HG02938 (cell line): ENCODE measurements around the gene SPIRE1.
"Not testable (repeated sequence)": the region's sequence is repeated elsewhere in the genome, so short reads cannot be mapped to it uniquely, and the experiment has no call there.

Experiments used
- ATAC-seq: cut with Tn5 transposase; IDR thresholded peaks from one replicate; pipeline ENCODE4 v1.9.1; 2021; ENCODE audit warnings: mild to moderate bottlenecking, moderate library complexity; ENCODE audit not compliant: unreplicated experiment

SPIRE1 gene

GRCh38 chr18:12647773-12648172 lies 10.1 kb downstream of the SPIRE1 start:
- no peak for ATAC-seq

GRCh38 chr18:12645751-12646203 lies 12.1 kb downstream of the SPIRE1 start:
- ATAC-seq: no peak

DNA sequence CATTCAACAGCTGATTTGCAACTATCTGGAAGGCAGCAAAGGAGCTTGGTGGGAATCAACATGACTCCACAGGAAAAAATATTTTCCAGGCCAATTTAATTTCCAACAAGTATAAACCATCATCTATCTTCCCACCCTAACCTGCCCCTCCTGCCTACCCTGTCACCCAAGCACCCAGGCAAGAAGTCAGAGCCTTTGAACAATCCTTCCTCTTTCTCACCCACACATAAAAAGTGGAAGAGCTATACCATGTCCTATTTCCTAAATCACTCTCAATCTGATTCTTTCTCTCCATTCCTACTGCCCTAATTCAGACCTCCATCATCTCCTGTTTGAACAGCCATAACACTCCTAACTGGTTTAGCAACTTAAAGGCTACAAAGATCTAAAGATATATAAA lies 12.7 kb downstream of the SPIRE1 start:
- ATAC-seq: no peak

GRCh38 chr18:12643756-12644155 lies 14.2 kb downstream of the SPIRE1 start:
- not testable (repeated sequence) for ATAC-seq

GRCh38 chr18:12640881-12641200 lies 17.1 kb downstream of the SPIRE1 start:
- ATAC-seq: no peak

DNA sequence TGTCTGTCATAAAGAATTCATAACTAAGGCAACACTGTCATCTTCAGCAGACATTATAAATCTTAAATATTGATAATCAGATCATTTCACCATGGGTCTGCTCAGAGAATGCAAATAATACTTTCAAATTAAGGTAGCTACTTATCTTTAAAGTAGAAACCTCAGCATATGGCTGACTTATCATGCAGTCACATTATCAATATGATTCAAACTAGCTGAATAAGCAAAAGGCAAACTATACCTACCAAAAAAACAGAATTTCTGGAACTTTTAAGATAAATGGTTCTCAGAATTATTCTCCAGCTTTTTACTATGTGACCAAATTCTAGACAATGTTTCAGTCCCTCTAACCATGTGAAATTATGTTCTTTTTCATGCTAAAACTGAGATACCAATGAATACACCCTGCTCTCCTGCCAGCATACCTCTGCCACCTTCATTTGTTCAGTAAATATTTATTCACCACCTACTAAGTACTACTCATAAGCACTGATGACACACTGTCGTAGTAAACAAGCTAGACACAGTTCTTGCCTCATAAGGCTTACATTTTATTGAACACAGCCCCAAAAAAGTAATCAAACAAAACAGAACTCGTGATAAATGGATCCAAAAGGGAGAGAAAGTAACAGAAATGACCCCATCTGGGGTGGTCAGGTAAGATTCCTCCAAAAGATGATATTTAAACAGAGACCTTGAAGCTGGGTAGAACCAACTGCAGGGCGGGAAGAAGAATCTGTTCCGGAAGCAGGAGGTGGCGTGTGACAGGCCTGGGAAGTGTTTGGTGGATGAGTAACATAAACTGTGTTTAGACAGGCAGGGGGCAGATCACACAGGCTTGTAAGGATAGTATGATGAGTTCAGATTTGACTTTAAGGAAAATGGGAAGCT lies 17.7 kb downstream of the SPIRE1 start:
- no peak for ATAC-seq

GRCh38 chr18:12638644-12639124 lies 19.2 kb downstream of the SPIRE1 start:
- no peak for ATAC-seq

GRCh38 chr18:12637901-12638643 lies 19.8 kb downstream of the SPIRE1 start:
- no peak for ATAC-seq

DNA sequence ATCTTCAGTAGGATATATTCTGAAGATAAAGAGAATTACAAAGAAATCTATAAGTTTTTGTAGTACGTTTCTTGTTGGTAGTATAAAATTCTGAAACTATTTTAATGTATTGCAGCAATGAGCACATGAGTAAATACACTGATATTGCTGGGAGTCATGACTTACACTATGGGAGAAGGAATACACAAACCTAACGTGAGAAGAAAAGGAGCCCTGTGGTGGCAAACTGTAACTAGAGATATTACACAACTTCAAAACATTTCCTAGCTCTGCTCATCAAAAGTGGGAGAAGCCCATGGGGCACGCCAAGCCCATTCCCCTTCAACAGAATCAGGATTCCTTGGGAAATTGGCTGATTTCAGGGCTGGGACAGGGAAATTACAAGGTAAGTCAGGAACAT lies 20.5 kb downstream of the SPIRE1 start:
- ATAC-seq: no peak

DNA sequence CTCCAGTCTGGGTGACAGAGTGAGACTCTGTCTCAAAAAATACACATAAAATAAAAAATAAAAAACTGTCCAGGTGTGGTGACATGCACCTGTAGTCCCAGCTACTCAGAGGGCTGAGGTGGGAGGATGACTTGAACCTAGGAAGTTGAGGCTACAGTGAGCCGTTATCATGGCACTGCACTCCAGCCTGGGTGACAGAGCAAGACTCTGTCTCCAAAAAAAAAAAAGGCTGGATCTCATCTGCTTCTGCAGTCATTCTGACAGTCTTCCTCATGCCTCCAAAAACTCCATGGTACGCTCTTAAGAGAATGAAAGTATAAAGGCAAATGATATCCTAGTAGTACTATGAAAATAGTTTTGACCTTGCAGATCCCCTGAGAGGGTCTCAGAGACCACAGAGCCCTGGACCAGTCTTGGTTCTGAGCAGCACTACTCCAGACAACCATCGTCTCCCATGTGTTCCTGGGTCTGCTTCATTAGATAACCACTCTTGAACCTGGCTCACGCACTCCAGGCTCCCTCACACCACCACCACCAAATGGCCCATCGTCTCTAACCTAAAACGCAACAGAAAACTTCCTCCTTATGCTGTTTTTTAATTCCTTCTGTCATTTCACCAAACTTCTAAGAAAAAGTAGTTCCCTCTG lies 26.0 kb downstream of the SPIRE1 start:
- ATAC-seq: no peak

DNA sequence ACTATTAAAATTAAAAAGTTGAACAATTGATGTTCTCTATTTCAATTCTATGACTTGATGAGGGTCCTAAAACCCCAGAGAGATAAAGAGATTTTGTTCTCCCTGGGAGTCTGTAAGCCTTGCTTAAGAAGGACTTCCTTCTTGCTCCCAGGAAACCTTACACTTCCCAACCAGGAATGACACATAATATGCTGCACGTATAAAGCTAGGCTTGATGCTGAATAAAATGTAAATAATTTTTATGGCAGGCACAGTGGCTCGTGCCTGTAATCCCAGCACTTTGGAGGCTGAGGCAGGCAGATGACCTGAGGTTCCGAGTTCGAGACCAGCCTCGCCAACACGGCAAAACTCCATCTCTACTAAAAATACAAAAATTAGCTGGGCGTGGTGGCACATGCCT lies 27.8 kb downstream of the SPIRE1 start:
- ATAC-seq: no peak

- ATAC-seq: no peak
These were observed 28.9 kb downstream of the SPIRE1 start for GRCh38 chr18:12628706-12629702.

DNA sequence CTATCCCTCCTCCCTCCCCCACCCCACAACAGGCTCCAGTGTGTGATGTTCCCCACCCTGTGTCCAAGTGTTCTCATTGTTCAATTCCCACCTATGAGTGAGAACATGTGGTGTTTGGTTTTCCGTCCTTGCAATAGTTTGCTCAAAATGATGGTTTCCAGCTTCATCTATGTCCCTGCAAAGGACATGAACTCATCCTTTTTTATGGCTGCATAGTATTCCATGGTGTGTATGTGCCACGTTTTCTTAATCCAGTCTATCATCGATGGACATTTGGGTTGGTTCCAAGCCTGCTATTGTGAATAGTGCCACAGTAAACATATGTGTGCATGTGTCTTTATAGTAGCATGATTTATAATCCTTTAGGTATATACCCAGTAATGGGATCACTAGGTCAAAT lies 30.7 kb downstream of the SPIRE1 start:
- ATAC-seq: not testable (repeated sequence)

GRCh38 chr18:12625241-12625640 lies 32.7 kb downstream of the SPIRE1 start:
- no peak for ATAC-seq

GRCh38 chr18:12621742-12622306 lies 36.1 kb downstream of the SPIRE1 start:
- no peak for ATAC-seq

GRCh38 chr18:12615748-12616147 lies 42.2 kb downstream of the SPIRE1 start:
- ATAC-seq: no peak

DNA sequence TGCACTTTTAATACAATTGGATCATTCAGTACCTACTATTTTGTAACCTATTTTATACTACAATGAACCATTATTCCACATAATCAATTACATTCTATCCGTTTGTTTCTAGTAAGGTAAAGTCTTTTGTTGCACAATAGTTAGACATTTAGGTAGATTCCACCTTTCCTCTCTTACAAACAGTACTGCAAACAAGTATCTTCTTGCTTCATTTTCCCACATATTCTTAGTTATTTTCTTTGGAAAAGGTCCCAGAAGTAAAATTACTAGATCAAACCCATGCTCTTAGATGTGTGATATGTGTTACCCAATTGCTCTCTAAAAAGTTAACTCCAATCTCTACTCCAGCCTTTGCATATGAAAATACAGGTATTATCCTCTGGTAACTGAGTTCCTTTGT lies 49.6 kb downstream of the SPIRE1 start:
- ATAC-seq: no peak

DNA sequence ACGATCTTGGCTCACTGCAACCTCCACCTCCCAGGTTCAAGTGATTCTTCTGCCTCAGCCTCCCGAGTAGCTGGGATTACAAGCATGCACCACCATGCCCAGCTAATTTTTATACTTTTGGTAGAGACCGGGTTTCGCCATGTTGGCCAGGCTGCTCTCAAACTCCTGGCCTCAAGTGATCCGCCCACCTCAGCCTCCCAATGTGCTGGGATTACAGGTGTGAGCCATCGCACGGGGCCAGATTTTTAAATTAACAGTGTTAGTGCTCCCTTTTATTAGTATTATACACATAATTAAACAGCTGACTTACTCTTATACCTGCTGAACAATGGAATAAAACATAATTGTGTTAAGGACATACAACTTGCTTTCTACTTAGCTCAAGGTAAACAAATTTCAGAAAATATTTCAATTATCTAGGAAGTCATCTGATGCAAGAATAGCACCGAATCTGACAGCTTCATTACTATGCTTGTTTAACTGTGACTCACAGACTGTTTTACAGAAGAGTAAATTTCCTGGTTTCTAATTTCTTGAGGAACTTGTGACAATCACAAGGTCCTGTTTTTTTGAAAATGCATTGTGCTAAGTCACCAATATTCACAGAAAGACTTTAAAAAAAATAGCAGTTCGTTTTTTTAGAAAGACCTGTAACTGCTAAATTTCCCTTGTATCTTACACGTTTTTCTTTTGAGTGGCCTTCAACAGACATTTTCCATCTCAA lies 51.2 kb downstream of the SPIRE1 start:
- no peak for ATAC-seq

DNA sequence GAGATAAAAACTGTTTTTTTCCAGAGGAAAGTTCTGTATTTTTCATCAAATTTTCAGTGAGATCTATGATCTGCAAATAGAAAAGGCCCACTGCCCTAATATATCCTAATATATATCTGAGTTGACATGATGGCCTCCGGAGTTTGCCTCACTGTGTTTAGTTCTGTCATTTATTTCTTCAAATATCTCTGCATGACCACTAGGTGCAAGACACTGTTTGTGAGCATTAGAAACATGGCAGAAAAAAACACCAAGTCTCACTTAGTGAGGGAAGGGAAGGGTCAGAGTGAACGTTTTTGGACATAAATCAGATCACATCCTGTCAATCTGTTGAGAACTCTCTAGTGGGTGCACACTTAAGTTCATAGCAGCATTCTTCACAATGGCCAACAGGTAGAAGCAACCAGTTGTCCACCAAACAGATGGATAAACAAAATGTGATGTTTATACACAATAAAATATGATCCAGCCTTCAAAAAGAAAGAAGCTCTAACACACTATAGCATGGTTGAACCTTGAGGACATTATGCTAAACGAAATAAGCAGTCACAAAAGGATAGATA lies 53.4 kb downstream of the SPIRE1 start:
- no peak for ATAC-seq
